Measurements from ENCODE around the gene MYO3A. TPM values are rescaled to one million over a fixed set of nuclear protein-coding genes. Genes with fewer than 3 reads are reported as not detected.

MYO3A gene
- polyA plus RNA-seq, 1 experiment, result not detected

- TF ChIP-seq CTCF (IDR thresholded peaks at IDR 0.05; ENCODE audit: insufficient read depth, low read depth, low read length), result no peak
- H3K4me3 ChIP-seq (ENCODE audit: low read depth, low read length), result no peak overlapping the region
- ChIA-PET CTCF (interaction anchor here (1.0 kb wide), 1 partner anchor 9 kb away, joined by 3 read pairs; no protein-coding TSS in a partner anchor), POLR2A (no interaction called here)
- H3K36me3 ChIP-seq (ENCODE audit: control insufficient read depth, insufficient read depth, low read length), result no peaks in the 10 kb centered on the region
- DNase-seq (ENCODE audit: low read depth), result no peak
- no peaks in the 10 kb centered on the region for H3K27me3 ChIP-seq (ENCODE audit: control insufficient read depth, insufficient read depth, low read length)
These were observed 110.2 kb downstream of the MYO3A start for GRCh38 chr10:26044141-26044749.

- TF ChIP-seq CTCF (IDR thresholded peaks at IDR 0.05; ENCODE audit: insufficient read depth, low read depth, low read length), result no peak
- CTCF ChIA-PET, result no interaction called here
- Histone ChIP-seq H3K36me3 (ENCODE audit: control insufficient read depth, insufficient read depth, low read length) (no peaks in the 10 kb centered on the region), H3K27me3 (ENCODE audit: control insufficient read depth, insufficient read depth, low read length) (no peaks in the 10 kb centered on the region), H3K4me3 (ENCODE audit: low read depth, low read length) (no peak overlapping the region)
- DNase-seq (ENCODE audit: low read depth), result no peak
- POLR2A ChIA-PET, result no interaction called here
These were observed 112.2 kb downstream of the MYO3A start for GRCh38 chr10:26046073-26046700.

GRCh38 chr10:26048756-26049155 lies 114.7 kb downstream of the MYO3A start:
- TF ChIP-seq CTCF (IDR thresholded peaks at IDR 0.05; ENCODE audit: insufficient read depth, low read depth, low read length), result no peak
- CTCF ChIA-PET, result no interaction called here
- POLR2A ChIA-PET, result no interaction called here
- no peaks in the 10 kb centered on the region for H3K27me3 ChIP-seq (ENCODE audit: control insufficient read depth, insufficient read depth, low read length)
- H3K4me3 ChIP-seq (ENCODE audit: low read depth, low read length), result no peak overlapping the region
- H3K36me3 ChIP-seq (ENCODE audit: control insufficient read depth, insufficient read depth, low read length), result no peaks in the 10 kb centered on the region
- DNase-seq (ENCODE audit: low read depth), result no peak

- DNase-seq (ENCODE audit: low read depth), result no peak
- TF ChIP-seq CTCF (IDR thresholded peaks at IDR 0.05; ENCODE audit: insufficient read depth, low read depth, low read length), result no peak
- H3K36me3 ChIP-seq (ENCODE audit: control insufficient read depth, insufficient read depth, low read length), result no peaks in the 10 kb centered on the region
- H3K4me3 ChIP-seq (ENCODE audit: low read depth, low read length), result no peak overlapping the region
- H3K27me3 ChIP-seq (ENCODE audit: control insufficient read depth, insufficient read depth, low read length), result no peaks in the 10 kb centered on the region
- CTCF ChIA-PET, result no interaction called here
- POLR2A ChIA-PET, result no interaction called here
These were observed 118.3 kb downstream of the MYO3A start for GRCh38 chr10:26052326-26052725.

- H3K4me3 ChIP-seq (ENCODE audit: low read depth, low read length), result no peak overlapping the region
- H3K36me3 ChIP-seq (ENCODE audit: control insufficient read depth, insufficient read depth, low read length), result no peaks in the 10 kb centered on the region
- no peak for TF ChIP-seq CTCF (IDR thresholded peaks at IDR 0.05; ENCODE audit: insufficient read depth, low read depth, low read length)
- CTCF ChIA-PET, result no interaction called here
- POLR2A ChIA-PET, result no interaction called here
- DNase-seq (ENCODE audit: low read depth), result no peak
- no peaks in the 10 kb centered on the region for H3K27me3 ChIP-seq (ENCODE audit: control insufficient read depth, insufficient read depth, low read length)
These were observed 123.4 kb downstream of the MYO3A start for GRCh38 chr10:26057466-26057865.

All from BJ (cell line).